K562 (cell line): ENCODE results near the gene CSNK1G1. TPM values are rescaled to one million over a fixed set of nuclear protein-coding genes. Genes with fewer than 3 reads are reported as not detected.
"Not testable (repeated sequence)": the region's sequence is repeated elsewhere in the genome, so short reads cannot be mapped to it uniquely, and the experiment has no call there.

Experiments
- ATAC-seq: fragments of 200-7000 bp; cut with Tn5 transposase; 3 replicates; pipeline ENCODE4 v1.9.1; 2020; ENCODE audit warnings: moderate library complexity
- BruUV-seq: library from RNA; stranded (reverse); fragments of 400-500 nt; replicated peaks from 2 replicates; lab custom pipeline; 2021; lab: Mats Ljungman, UMichigan
- CTCF ChIA-PET: fragments of 300-600 bp; formaldehyde crosslinking; extraction: SDS; loops from one replicate; lab custom pipeline; 2021; ENCODE audit warnings: low intra/inter-chr PET ratio; lab: Yijun Ruan, JAX
- POLR2A ChIA-PET: fragments of 300-600, 350-650 bp; sonication (Branson Sonifier 250); formaldehyde crosslinking; extraction: SDS; loops from one replicate; lab custom pipeline; 2021; ENCODE audit warnings: antibody characterized with exemption, inconsistent platforms; lab: Yijun Ruan, JAX
- DNase-seq, 4 experiments: peaks; one replicate each; pipeline versions ENCODE4 v3.0.0 to v3.0.0-alpha.2; 2011 to 2018; ENCODE audit warnings: low spot score in 3 of 4, mixed read lengths in 3 of 4; ENCODE audit errors: extremely low read depth in 1 of 4
- FAIRE-seq: peaks from 2 replicates; lab custom pipeline; 2011; peaks lifted over from hg19 to GRCh38; lab: Jason Lieb, UNC
- H2AFZ ChIP-seq: 2 replicates; pipeline ENCODE4 v1.6.0; 2011; ENCODE audit warnings: low read depth, low read length, control low read depth, inconsistent platforms
- H3K27ac ChIP-seq: fragments of 200-600 bp; 3 replicates; pipeline ENCODE4 v1.8.0; 2011; ENCODE audit warnings: low read depth, mild to moderate bottlenecking, control low read depth, inconsistent platforms, low read length, moderate library complexity, mixed read lengths; ENCODE audit errors: extremely low read depth
- H3K27me3 ChIP-seq, 2 experiments: fragments of 300-600 bp in 1 of 2; 2 replicates in 1 of 2; 3 replicates in 1 of 2; pipeline versions ENCODE4 v1.6.0 to v1.8.0; 2011; ENCODE audit warnings: inconsistent platforms in 2 of 2, low read length in 2 of 2, mild to moderate bottlenecking in 1 of 2, mixed read lengths in 1 of 2, moderate library complexity in 1 of 2; ENCODE audit not compliant: control insufficient read depth in 2 of 2, insufficient read depth in 2 of 2
- H3K36me3 ChIP-seq: fragments of 300-600 bp; 3 replicates; pipeline ENCODE4 v1.8.0; 2011; ENCODE audit warnings: mild to moderate bottlenecking, low read length, inconsistent platforms; ENCODE audit not compliant: control insufficient read depth, insufficient read depth
- H3K4me1 ChIP-seq, 2 experiments: fragments of 200-600 bp in 1 of 2; replicated peaks in 1 of 2; 2 replicates in 1 of 2; 3 replicates in 1 of 2; pipeline versions ENCODE4 v1.5.1 to v1.8.0; 2011; ENCODE audit warnings: inconsistent platforms in 2 of 2, low read length in 2 of 2, mild to moderate bottlenecking in 1 of 2, mixed read lengths in 1 of 2, moderate library complexity in 1 of 2; ENCODE audit not compliant: control insufficient read depth in 2 of 2, insufficient read depth in 2 of 2
- H3K4me2 ChIP-seq: 2 replicates; pipeline ENCODE4 v1.6.1; 2011; ENCODE audit warnings: low read length, control low read depth, inconsistent platforms, mixed read lengths; ENCODE audit not compliant: insufficient read depth
- H3K4me3 ChIP-seq: fragments of 200-600 bp; sonication (generic), shearing (Covaris generic); 2 replicates; pipeline ENCODE4 v1.5.1; 2016; ENCODE audit warnings: control low read depth, inconsistent platforms
- H3K79me2 ChIP-seq: fragments of 200-600 bp; 3 replicates; pipeline ENCODE4 v1.8.0; 2011; ENCODE audit warnings: low read length, inconsistent platforms; ENCODE audit not compliant: control insufficient read depth, insufficient read depth
- H3K9ac ChIP-seq, 2 experiments: 2 replicates each; pipeline versions ENCODE4 v1.6.0 to v1.6.1; 2011; ENCODE audit warnings: low read depth in 2 of 2, low read length in 2 of 2, control low read depth in 1 of 2, inconsistent platforms in 1 of 2, mild to moderate bottlenecking in 1 of 2, mixed read lengths in 1 of 2; ENCODE audit not compliant: insufficient read depth in 1 of 2
- H3K9me1 ChIP-seq: one replicate; pipeline ENCODE4 v1.6.0; 2011; ENCODE audit warnings: inconsistent platforms, mild to moderate bottlenecking, low read length, moderate library complexity; ENCODE audit not compliant: control insufficient read depth, insufficient read depth
- H3K9me3 ChIP-seq: replicated peaks from 2 replicates; pipeline ENCODE4 v1.5.1; 2011; ENCODE audit warnings: low read depth, low read length, inconsistent platforms; ENCODE audit not compliant: control insufficient read depth, insufficient read depth
- H4K20me1 ChIP-seq: replicated peaks from 2 replicates; pipeline ENCODE4 v1.6.1; 2011; ENCODE audit warnings: low read length, inconsistent platforms, mixed read lengths; ENCODE audit not compliant: control insufficient read depth, insufficient read depth
- ADNP ChIP-seq: fragments of 200-800 bp; sonication (Bioruptor generic); IDR thresholded peaks from 2 replicates; pipeline ENCODE4 v1.6.1; 2016; ENCODE audit warnings: missing genetic modification characterization, missing compliant biosample characterization
- ARNT ChIP-seq, 2 experiments: fragments of 450-650 bp; IDR thresholded peaks; 2 replicates each; pipeline ENCODE4 v1.6.1; 2016; ENCODE audit warnings: mild to moderate bottlenecking in 1 of 2
- BCOR ChIP-seq: fragments of 450-650 bp; IDR thresholded peaks from 2 replicates; pipeline ENCODE4 v1.6.1; 2016
- DPF2 ChIP-seq: fragments of 450-650 bp; IDR thresholded peaks from 2 replicates; pipeline ENCODE4 v1.6.1; 2016
- FOSL1 ChIP-seq: fragments of 200-800 bp; sonication (Bioruptor generic); conservative IDR thresholded peaks from 2 replicates; pipeline ENCODE4 v1.6.1; 2016; ENCODE audit warnings: missing genetic modification characterization, missing compliant biosample characterization
- GABPA ChIP-seq: fragments of 200-800 bp; sonication (Bioruptor generic); conservative IDR thresholded peaks from 2 replicates; pipeline ENCODE4 v1.6.1; 2016; ENCODE audit warnings: low read depth, missing genetic modification characterization, missing compliant biosample characterization
- KDM1A ChIP-seq, 2 experiments: fragments of 450-650 bp; IDR thresholded peaks; 2 replicates each; pipeline ENCODE4 v1.6.1; 2016; ENCODE audit warnings: mild to moderate bottlenecking in 2 of 2
- L3MBTL2 ChIP-seq: fragments of 450-650 bp; IDR thresholded peaks from 2 replicates; pipeline ENCODE4 v1.6.1; 2016; ENCODE audit warnings: mild to moderate bottlenecking, moderate library complexity
- LEF1 ChIP-seq: fragments of 450-650 bp; IDR thresholded peaks from 2 replicates; pipeline ENCODE4 v1.6.1; 2016; ENCODE audit warnings: mild to moderate bottlenecking
- MYBL2 ChIP-seq, 2 experiments: fragments of 450-650 bp in 1 of 2; sonication (generic) in 1 of 2; formaldehyde crosslinking in 1 of 2; IDR thresholded peaks; 2 replicates each; pipeline versions ENCODE4 v1.6.1 to v1.8.1; 2017 to 2022; ENCODE audit warnings: borderline replicate concordance in 1 of 2, inconsistent platforms in 1 of 2, low read depth in 1 of 2, mild to moderate bottlenecking in 1 of 2, missing genetic modification reagents in 1 of 2, moderate library complexity in 1 of 2
- NR4A1 ChIP-seq, 2 experiments: fragments of 250-450 bp in 1 of 2; fragments of 450-650 bp in 1 of 2; sonication (Bioruptor Pico) in 1 of 2; IDR thresholded peaks; 2 replicates each; pipeline versions ENCODE4 v1.4.0 to v1.6.1; 2016 to 2020; ENCODE audit warnings: mild to moderate bottlenecking in 2 of 2, missing compliant biosample characterization in 1 of 2, missing genetic modification characterization in 1 of 2, moderate library complexity in 1 of 2
- SMARCC2 ChIP-seq: fragments of 450-650 bp; IDR thresholded peaks from 2 replicates; pipeline ENCODE4 v1.6.1; 2017; ENCODE audit warnings: antibody characterized with exemption, moderate library complexity, mild to moderate bottlenecking, low read depth
- ZNF766 ChIP-seq: fragments of 200-800 bp; sonication (Bioruptor generic); conservative IDR thresholded peaks from 2 replicates; pipeline ENCODE4 v1.6.1; 2016; ENCODE audit warnings: missing genetic modification characterization, missing compliant biosample characterization
- WGBS: fragments of 100-300 bp; shearing (Covaris generic); methylation state at CpG from one replicate; pipeline ENCODE4 v1.1.6; 2016; ENCODE audit warnings: low coverage, mixed read lengths; ENCODE audit not compliant: insufficient coverage; ENCODE audit errors: missing lambda C conversion rate; 5-methylcytosine and 5-hydroxymethylcytosine counted together
- in situ Hi-C: fragments of 300-500 bp; cut with MboI; formaldehyde crosslinking; loops from 4 replicates; pipeline ENCODE4 v1.15.0; 2018; ENCODE audit warnings: inconsistent platforms, mixed read lengths
- intact Hi-C: fragments of 100-400 bp; cut with micrococcal nuclease; formaldehyde crosslinking; loops from 2 replicates; pipeline ENCODE4 v1.14.2; 2022
- polyA plus RNA-seq, 8 experiments: library from polyadenylated mRNA; depleted of rRNA in 4 of 8; stranded (reverse) in 5 of 8; unstranded in 3 of 8; fragments of >200 nt; fragmentation: Nextera tagmentation in 2 of 8; fragmentation: Illumina TruSeq in 1 of 8; extraction: Ambion mirVana in 2 of 8; extraction: Trizol in 1 of 8; gene quantifications; 2 replicates each; pipeline versions ENCODE4 v1.2.1 to v1.2.3, GENCODE V29; 2011 to 2014; ENCODE audit warnings: inconsistent platforms in 1 of 8, missing spikeins in 1 of 8
- total RNA-seq, 7 experiments: library from RNA; depleted of rRNA in 6 of 7; stranded (reverse); fragments of >200 nt in 6 of 7; fragmentation: Illumina TruSeq in 2 of 7; extraction: Trizol in 2 of 7; gene quantifications; 2 replicates each; pipeline versions ENCODE4 v1.2.1 to v1.2.3, GENCODE V29; 2011 to 2021; ENCODE audit warnings: low replicate concordance in 1 of 7

The CSNK1G1 gene
- total and polyA plus RNA-seq, 9 of the 15 experiments (the other 6 are each of a cell fraction or from before 2014, with no cell fraction given), result 4.5 to 18.5 (median 9.5) TPM

- H3K9me3 ChIP-seq, DNase-seq, H4K20me1 ChIP-seq, H3K36me3 ChIP-seq, H3K79me2 ChIP-seq, H3K27me3 ChIP-seq, H3K27ac ChIP-seq, FAIRE-seq, ATAC-seq, H3K9ac ChIP-seq, POLR2A ChIA-PET, H3K4me3 ChIP-seq, intact Hi-C loops, H2AFZ ChIP-seq, CTCF ChIA-PET, BruUV-seq, H3K4me2 ChIP-seq, H3K9me1 ChIP-seq: not testable (repeated sequence)
- in situ Hi-C loops, result loop anchor here (25.0 kb wide), 1 partner anchor 440 kb away; no protein-coding TSS in a partner anchor
- H3K4me1 ChIP-seq, result peaks cover 6 to 31% of the 10 kb centered on the region in 2 experiments; a peak in 4 of 5 replicates
- 86% methylated on average over 1 of the region's 1 CpG for WGBS
- peak in 1 of 2 experiments; percentile 64; a peak in 2 of 4 replicates for TF ChIP-seq KDM1A (IDR thresholded peaks at IDR 0.05)
- TF ChIP-seq BCOR, result peak; percentile 66
These were observed 134.1 kb downstream of the CSNK1G1 start for GRCh38 chr15:64221911-64222310.

- BruUV-seq; H3K9ac ChIP-seq; H3K4me2 ChIP-seq; H3K9me3 ChIP-seq; H2AFZ ChIP-seq; FAIRE-seq; H4K20me1 ChIP-seq; H3K27me3 ChIP-seq; H3K79me2 ChIP-seq; DNase-seq; H3K9me1 ChIP-seq; TF ChIP-seq MYBL2 (CRISPR knock-in tag; IDR thresholded peaks at IDR 0.05; ENCODE audit: borderline replicate concordance); NR4A1 (CRISPR knock-in tag; IDR thresholded peaks at IDR 0.05): not testable (repeated sequence)
- ChIA-PET CTCF (interaction anchor here (1.1 kb wide), 1 partner anchor 139 kb away, joined by 3 read pairs; the partner anchor contains the start of gene CSNK1G1), POLR2A (interaction anchor here (0.5 to 4.2 kb wide), 6 partner anchors 9 to 156 kb away, joined by 3 to 24 read pairs (median 4); no protein-coding TSS in a partner anchor)
- Histone ChIP-seq H3K36me3 (peaks cover 15% of the 10 kb centered on the region; the same call in 1 of the 3 replicates), H3K4me1 (peaks cover 14 to 18% of the 10 kb centered on the region in 2 experiments; a peak in 3 of 5 replicates), H3K27ac (peak overlapping the region; percentile 43; the same call in 1 of the 3 replicates)
- in situ Hi-C loops, result loop anchor here (25.0 kb wide), 1 partner anchor 445 kb away; no protein-coding TSS in a partner anchor
- 25% methylated on average over 5 of the region's 5 CpGs for WGBS
- intact Hi-C loops, result loop anchor here (1.0 kb wide), 1 partner anchor 139 kb away; the partner anchor contains the start of gene CSNK1G1
- TF ChIP-seq ZNF766 (CRISPR knock-in tag) (0 out of 2 replicates have a peak, but pooled peaks have one; percentile 13), GABPA (peak; percentile 20; the same call in 1 of the 2 replicates), MYBL2 (IDR thresholded peaks at IDR 0.05; ENCODE audit: low read depth) (0 out of 2 replicates have a peak, but pooled peaks have one; percentile 2), ARNT (IDR thresholded peaks at IDR 0.05) (0 out of 4 replicates have a peak, but pooled peaks of 1 of the 2 experiments have one; percentile 5), DPF2 (peak; percentile 48; the same call in 1 of the 2 replicates), FOSL1 (peak; percentile 10; the same call in 1 of the 2 replicates), L3MBTL2 (0 out of 2 replicates have a peak, but pooled peaks have one; percentile 25), ADNP (tag) (peak; percentile 93), LEF1 (peak; percentile 4; the same call in 1 of the 2 replicates), SMARCC2 (peak; percentile 15; the same call in 1 of the 2 replicates), NR4A1 (tag; IDR thresholded peaks at IDR 0.05) (0 out of 2 replicates have a peak, but pooled peaks have one; percentile 6)
- TF ChIP-seq, all 486 proteins: peak for 11; not testable (repeated sequence) for 475
- peak; percentile 58 for ATAC-seq
- not testable (repeated sequence) for H3K4me3 ChIP-seq
These were observed 138.6 kb downstream of the CSNK1G1 start for GRCh38 chr15:64217429-64217750.
